CD4-positive, alpha-beta T cell treated with Interleukin-4 for 4 hours (primary cell): ENCODE measurements around the gene ANKRD53.

Experiments used
- DNase-seq: peaks from one replicate; pipeline ENCODE4 v3.0.0-alpha.2; 2020

ANKRD53 gene

GRCh38 chr2:70967189-70967588 lies 11.2 kb upstream of the ANKRD53 start:
- no peak for DNase-seq

GRCh38 chr2:70974592-70974991 lies 3.8 kb upstream of the ANKRD53 start:
- no peak for DNase-seq

- no peak for DNase-seq
Observed at GRCh38 chr2:70975237-70975636, 3.2 kb upstream of the ANKRD53 start.

DNA sequence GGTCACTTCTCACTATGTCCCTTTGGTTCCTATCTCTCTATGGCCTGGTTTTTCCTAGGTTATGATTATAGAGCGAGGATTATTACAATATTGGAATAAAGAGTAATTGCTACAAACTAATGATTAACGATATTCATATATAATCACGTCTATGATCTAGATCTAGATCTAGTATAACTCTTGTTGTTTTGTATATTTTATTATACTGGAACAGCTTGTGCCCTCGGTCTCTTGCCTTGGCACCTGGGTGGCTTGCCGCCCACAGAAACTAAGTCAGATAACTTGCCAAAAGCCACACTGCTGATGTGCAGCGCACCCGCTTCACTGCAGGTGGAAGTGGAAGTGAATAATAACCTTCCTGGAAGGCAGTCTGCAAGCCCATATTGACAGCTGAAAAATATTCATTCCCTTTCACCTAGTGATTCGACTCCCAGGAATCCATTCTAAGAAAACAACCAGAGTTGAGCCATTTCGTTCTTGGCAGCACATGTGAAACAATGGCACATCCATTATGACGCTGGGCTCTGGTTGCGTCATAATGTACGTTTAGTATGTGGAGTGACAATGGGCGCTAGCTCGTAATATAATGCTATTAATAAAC lies 725 bp upstream of the ANKRD53 start:
- DNase-seq: peak; percentile 15

DNA sequence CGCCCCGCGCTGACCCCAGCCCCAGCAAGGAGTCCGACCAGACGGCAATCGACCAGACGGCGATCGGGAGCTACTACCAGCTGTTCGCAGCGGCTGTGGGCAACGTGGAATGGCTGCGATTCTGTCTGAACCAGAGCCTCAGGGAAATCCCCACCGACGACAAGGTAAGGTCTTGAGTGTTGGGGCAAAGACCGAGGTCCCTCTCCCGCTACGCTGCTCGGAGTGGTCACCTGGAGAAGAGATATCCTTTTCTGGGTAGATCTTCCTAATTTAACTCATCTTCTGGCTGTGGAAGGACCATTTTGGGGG lies 704 bp downstream of the ANKRD53 start:
- DNase-seq: no peak

- DNase-seq: no peak
Observed at GRCh38 chr2:70979626-70980025, 1.2 kb downstream of the ANKRD53 start.

DNA sequence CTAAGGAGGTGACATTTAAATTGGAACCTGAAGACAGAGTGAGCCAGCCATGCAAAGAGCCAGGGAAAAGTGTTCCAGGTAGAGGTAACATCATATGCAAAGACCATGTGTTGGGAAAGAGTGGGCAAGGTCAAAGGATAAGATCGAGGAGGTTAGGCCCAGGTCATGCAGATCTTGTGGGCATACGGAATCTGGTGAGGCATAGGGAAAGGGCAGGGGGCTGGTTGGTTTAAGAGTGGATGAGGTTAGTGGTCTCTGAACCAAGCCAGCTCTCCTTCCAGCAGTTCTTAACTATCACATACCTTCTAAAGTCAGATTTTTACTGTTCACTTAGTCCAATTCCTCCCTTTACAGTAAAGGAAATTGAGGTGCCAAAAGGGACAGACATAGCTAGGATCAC lies 3.0 kb downstream of the ANKRD53 start:
- DNase-seq: no peak

- no peak for DNase-seq
Observed at GRCh38 chr2:70981866-70982810, 3.7 kb downstream of the ANKRD53 start.

- DNase-seq: no peak
Observed at GRCh38 chr2:70982971-70983370, 4.5 kb downstream of the ANKRD53 start.

DNA sequence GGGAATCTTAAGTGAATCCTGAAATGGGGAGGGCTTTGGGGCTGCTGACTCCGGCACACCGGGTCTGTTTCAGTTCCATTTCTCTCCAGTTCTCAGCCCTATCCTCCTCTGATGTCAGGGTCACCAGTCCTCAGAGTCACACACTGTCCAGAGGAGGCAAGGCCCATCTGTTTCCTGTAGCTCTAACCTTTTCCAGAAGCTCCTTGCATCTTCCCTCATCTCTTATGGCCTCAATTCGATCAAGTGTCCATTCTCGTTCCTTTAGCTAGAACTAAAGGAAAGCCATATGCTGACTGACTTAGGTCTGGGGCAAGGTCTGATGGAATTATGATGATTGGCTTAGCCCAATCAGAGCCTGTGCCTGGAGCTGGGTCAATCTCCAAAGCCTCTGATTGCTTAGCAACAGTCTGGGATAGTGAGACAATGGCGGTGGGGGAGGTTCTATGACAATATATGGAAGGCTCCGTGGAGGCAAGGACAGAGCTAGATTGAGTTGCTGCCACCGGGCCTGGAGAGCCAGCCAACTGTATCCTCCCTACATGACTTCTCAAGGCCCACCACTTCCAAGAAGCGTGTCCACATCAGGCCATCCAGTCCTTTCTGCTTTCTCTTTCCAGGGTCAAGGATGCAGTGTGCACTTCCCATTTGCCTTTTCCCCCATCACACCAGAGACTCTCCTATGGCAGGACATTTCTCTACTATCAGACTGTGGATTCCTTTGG lies 5.2 kb downstream of the ANKRD53 start:
- no peak for DNase-seq

GRCh38 chr2:70984228-70984575 lies 5.8 kb downstream of the ANKRD53 start:
- DNase-seq: no peak

GRCh38 chr2:70984576-70985282 lies 6.3 kb downstream of the ANKRD53 start:
- DNase-seq: peak; percentile 74

- DNase-seq: no peak
Observed at GRCh38 chr2:70985283-70985688, 6.9 kb downstream of the ANKRD53 start.

DNA sequence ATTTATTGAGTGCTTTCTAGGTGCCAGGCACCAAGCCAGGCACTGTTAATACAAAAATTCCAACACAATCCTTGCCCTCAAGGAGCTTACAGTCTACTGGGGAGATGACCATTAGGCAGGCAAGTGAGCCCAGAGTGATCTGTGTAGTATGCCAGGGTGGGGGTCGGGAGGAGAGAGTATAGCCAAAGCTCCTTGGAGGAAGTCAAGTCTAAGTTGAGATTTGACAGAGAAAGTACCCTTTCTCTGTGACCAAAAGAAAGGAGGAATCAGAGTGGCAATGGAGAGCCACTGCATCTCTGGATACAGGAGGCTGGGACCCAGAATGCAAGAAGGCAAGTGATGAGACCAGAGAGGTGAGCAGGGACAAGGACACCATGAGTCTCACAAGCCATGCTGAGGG lies 7.5 kb downstream of the ANKRD53 start:
- DNase-seq: no peak

DNA sequence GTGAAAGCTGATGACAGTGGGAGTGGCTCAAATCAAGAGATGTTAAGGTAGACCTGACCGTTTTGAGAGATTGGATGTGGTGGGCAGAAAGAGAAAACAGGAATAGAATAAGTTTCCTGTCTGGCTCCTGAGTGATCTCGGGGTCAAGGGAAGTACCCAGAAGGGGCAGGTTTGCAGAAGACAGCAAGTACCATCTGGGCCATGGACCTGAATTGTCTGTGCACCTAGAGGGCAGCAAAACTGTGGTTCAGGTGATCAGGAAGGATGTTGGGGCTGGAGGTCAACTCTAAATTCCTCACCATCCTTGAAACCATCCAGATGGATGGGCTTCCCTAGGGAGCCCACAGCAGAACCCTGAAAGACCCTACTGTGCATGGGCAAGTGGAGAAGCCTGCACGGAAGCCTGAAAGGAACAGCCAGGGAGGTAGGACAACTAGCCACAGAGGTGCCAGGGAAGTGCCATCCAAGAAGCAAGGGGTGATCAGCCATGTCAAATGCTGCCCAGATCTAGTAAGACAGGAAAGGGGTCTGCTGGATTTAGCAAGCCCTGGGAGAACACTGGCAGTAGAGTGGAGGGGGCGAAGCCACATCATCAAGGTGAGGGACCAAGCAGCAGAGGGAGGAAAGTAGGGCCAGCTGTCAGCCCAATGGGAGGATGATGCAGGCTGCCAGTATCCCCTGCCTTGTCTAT lies 8.2 kb downstream of the ANKRD53 start:
- no peak for DNase-seq

- DNase-seq: no peak
Observed at GRCh38 chr2:70987386-70987785, 9.0 kb downstream of the ANKRD53 start.

GRCh38 chr2:70988151-70988550 lies 9.7 kb downstream of the ANKRD53 start:
- no peak for DNase-seq

- DNase-seq: no peak
Observed at GRCh38 chr2:70988726-70989648, 10.6 kb downstream of the ANKRD53 start.

DNA sequence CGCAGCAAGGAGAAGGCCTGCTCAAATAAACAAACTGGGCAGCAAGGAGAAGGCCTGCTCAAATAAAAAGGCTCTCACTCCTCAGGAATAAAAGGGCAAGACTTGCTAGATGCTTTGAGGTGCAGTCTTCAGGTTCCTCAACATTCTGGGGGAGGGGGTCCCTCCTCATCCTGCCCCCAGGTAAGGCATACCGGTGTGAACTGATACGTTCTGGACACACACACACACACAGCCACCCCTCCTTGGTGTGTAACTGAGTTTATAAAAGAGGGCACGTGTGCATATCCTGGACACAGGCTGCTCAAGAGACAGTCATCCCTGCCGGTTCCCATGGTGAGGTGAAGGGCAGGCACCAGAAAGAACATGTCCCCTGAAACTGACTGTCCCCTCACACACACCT lies 11.8 kb downstream of the ANKRD53 start:
- no peak for DNase-seq

- DNase-seq: no peak
Observed at GRCh38 chr2:70991142-70991541, 12.7 kb downstream of the ANKRD53 start.

GRCh38 chr2:70991742-70992141 lies 13.3 kb downstream of the ANKRD53 start:
- no peak for DNase-seq
